Measurements from ENCODE around the gene SARDH. TPM values are rescaled to one million over a fixed set of nuclear protein-coding genes. Genes with fewer than 3 reads are reported as not detected.
A peak's percentile ranks its signal among the peaks of the same experiment; 100 is the strongest.

The SARDH gene
- total RNA-seq, 2 experiments from 2014 or later, result 5.5 to 5.6 TPM

DNA sequence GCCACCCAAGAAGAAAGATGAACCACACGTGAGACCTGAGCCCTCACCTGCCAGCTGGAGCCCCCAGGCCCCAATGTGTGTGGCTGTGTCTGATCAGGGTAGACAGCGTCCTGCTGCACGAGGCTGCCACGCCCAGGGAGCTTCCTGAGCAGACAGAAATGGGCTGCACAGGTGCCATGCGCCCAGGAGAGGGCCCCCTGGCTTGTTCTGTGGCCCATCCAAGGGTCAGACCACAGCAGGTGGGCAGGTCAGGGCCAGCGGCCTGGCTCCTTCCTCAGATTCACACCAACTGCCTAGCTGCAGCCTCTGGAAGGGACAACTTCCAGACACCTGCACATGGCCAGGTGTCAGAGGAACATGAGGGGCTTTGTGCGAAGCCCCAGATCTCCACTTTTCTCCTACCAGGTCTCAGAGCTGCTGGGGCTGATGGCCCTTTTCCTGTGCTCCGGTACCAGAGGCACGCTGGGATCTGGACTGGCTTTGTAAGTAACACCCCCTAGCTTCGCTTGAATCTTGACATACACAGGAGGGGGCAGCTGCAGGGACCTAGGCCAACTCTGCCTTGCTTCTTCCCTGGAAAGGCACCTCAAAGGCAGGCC lies 10.8 kb downstream of the SARDH start:
- DNase-seq (no peak), ATAC-seq (peak; percentile 35)
- H3K27me3 Mint-ChIP-seq, result no peaks in the 10 kb centered on the region
- no peaks in the 10 kb centered on the region for H3K9me3 Mint-ChIP-seq
- intact Hi-C loops (cut with micrococcal nuclease), result loop anchor here (10.0 kb wide), 3 partner anchors 73 to 193 kb away; partner anchors contain the start of genes ADAMTSL2 and FAM163B
- H3K36me3 Mint-ChIP-seq (ENCODE audit: low read depth), result no peaks in the 10 kb centered on the region
- H3K4me3 Mint-ChIP-seq, result no peak overlapping the region
- ChIA-PET CTCF (interaction anchor here (0.9 to 3.5 kb wide), 13 partner anchors 11 to 267 kb away, joined by 3 to 18 read pairs (median 5); partner anchors contain the start of gene SARDH), POLR2A (interaction anchor here (0.7 kb wide), 1 partner anchor 32 kb away, joined by 3 read pairs; no protein-coding TSS in a partner anchor)
- TF ChIP-seq, protein P1, sequence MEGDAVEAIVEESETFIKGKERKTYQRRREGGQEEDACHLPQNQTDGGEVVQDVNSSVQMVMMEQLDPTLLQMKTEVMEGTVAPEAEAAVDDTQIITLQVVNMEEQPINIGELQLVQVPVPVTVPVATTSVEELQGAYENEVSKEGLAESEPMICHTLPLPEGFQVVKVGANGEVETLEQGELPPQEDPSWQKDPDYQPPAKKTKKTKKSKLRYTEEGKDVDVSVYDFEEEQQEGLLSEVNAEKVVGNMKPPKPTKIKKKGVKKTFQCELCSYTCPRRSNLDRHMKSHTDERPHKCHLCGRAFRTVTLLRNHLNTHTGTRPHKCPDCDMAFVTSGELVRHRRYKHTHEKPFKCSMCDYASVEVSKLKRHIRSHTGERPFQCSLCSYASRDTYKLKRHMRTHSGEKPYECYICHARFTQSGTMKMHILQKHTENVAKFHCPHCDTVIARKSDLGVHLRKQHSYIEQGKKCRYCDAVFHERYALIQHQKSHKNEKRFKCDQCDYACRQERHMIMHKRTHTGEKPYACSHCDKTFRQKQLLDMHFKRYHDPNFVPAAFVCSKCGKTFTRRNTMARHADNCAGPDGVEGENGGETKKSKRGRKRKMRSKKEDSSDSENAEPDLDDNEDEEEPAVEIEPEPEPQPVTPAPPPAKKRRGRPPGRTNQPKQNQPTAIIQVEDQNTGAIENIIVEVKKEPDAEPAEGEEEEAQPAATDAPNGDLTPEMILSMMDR (IDR thresholded peaks at IDR 0.05), result no peak
- no peak overlapping the region for H3K27ac Mint-ChIP-seq
- peaks cover 8% of the 10 kb centered on the region for H3K4me1 Mint-ChIP-seq (ENCODE audit: low read depth)

DNA sequence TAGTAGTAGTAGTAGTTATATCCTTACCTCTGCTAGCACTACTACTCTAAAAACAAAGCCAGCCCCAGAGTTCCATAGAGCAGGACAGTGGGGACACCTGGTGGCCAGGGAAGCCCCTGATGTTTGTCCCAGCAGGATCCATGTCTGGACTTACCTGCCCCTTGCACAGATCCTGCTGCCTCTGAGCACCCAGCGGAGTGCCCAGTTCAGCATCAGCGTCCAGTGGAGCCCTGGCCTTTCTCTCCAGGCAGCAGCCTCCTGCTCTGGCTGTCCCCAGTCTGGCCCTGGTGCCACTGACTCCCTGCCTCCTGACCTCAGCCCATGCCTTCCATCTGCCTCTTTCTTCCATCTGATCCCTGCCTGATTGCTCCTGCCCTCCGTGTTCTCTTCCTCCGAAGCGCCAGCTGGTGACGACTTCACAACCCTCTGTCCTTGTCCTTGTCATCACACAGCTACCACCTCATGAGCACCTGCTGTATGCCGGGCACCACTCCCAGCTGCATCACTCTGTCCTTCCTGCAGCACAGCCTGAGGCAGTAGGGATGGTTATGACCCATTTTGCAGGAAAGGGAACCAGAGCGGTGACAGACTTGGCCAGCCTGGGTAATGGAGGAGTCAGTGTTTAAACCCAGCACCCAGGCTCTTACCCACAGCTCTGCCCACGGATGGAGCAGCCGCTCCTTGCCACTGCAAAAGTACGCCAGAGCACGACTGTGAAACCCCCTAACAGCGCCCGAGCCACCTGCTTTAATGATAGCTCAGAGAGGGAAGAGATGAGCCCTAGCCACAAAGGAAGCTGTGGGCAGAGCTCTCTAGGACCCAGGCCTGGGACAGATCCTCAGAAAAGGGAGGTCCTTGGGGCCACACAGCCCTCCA lies 11.5 kb downstream of the SARDH start:
- Mint-ChIP-seq H3K9me3 (no peaks in the 10 kb centered on the region), H3K27ac (no peak overlapping the region), H3K4me3 (no peak overlapping the region), H3K4me1 (ENCODE audit: low read depth) (peaks cover 8% of the 10 kb centered on the region), H3K36me3 (ENCODE audit: low read depth) (no peaks in the 10 kb centered on the region), H3K27me3 (no peaks in the 10 kb centered on the region)
- POLR2A ChIA-PET, result interaction anchor here (0.7 kb wide), 1 partner anchor 31 kb away, joined by 3 read pairs; no protein-coding TSS in a partner anchor
- peak; percentile 80 for DNase-seq
- intact Hi-C loops (cut with micrococcal nuclease), result loop anchor here (10.0 kb wide), 3 partner anchors 72 to 192 kb away; partner anchors contain the start of genes ADAMTSL2 and FAM163B
- TF ChIP-seq, protein P1 (IDR thresholded peaks at IDR 0.05), result peak; percentile 68
- peak; percentile 75 for ATAC-seq
- CTCF ChIA-PET, result interaction anchor here (0.9 to 3.5 kb wide), 14 partner anchors 11 to 268 kb away, joined by 3 to 18 read pairs (median 4); partner anchors contain the start of genes FAM163B and SARDH

DNA sequence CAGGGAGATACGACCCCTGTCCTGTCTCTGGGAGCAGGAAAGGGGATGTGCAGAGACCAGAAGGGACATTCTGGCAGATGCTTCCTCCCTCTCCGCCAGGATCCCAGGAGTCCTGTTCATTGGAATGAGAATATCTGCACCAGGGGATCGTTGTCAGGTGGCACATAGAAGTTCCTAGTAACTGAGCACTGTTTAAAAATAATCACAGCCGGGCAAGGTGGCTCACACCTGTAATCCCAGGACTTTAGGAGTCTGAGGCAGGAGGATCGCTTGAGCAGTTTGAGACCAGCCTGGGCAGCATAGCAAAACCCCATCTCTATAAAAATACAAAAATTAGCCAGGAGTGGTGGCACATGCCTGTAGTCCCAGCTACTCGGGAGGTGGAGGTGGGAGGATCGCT lies 12.3 kb downstream of the SARDH start:
- ChIA-PET POLR2A (no interaction called here), CTCF (interaction anchor here (0.6 to 3.5 kb wide), 7 partner anchors 12 to 395 kb away, joined by 3 to 18 read pairs (median 8); partner anchors contain the start of genes FAM163B and SARDH)
- ATAC-seq, result no peak
- Mint-ChIP-seq H3K9me3 (no peaks in the 10 kb centered on the region), H3K4me1 (ENCODE audit: low read depth) (peaks cover 8% of the 10 kb centered on the region), H3K4me3 (no peak overlapping the region), H3K36me3 (ENCODE audit: low read depth) (no peaks in the 10 kb centered on the region), H3K27ac (no peak overlapping the region), H3K27me3 (no peaks in the 10 kb centered on the region)
- TF ChIP-seq, protein P1 (IDR thresholded peaks at IDR 0.05), result no peak
- no peak for DNase-seq
- intact Hi-C loops (cut with micrococcal nuclease), result loop anchor here (10.0 kb wide), 3 partner anchors 71 to 191 kb away; partner anchors contain the start of genes ADAMTSL2 and FAM163B

DNA sequence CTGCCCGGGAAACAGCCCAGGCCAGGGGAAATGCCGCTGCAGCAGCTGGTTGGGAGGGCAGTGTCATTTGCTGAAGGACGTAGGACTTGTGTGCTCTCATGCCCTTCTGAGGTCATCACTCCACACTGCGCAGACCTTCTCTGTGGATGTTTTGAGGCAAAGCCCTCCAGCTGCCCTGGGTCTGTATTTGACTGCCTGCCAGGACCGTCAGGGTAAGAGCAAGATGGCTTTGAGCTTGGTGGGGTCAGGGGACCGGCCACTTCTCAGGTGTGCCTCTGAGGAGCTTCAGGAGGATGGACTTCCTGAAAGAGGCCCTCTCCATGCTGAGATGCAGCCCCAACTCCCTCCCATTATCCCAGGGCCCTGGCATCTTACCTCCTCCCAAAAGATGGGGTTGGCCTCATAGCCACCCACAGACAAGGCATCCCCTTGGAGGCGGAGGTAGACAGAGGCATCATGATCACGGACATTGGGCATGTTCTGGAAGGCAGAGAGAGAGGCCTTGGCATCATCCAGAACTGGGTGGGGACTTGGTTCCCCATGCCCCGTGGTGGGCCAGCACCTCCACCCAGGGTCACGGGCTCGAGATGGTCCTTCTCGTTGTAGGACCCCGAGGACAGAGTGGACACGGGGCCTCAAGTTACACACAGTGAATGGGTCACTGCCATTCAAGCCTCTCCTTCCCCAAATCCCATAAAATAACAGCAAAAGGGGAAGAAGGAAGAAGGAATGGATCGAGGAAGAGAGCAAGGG lies 19.4 kb downstream of the SARDH start:
- H3K27ac Mint-ChIP-seq, result no peak overlapping the region
- TF ChIP-seq, protein P1 (IDR thresholded peaks at IDR 0.05), result no peak
- CTCF ChIA-PET, result no interaction called here
- no peaks in the 10 kb centered on the region for H3K27me3 Mint-ChIP-seq
- intact Hi-C loops (cut with micrococcal nuclease), result no loop called here
- no peaks in the 10 kb centered on the region for H3K9me3 Mint-ChIP-seq
- peaks cover 2% of the 10 kb centered on the region for H3K4me1 Mint-ChIP-seq (ENCODE audit: low read depth)
- H3K36me3 Mint-ChIP-seq (ENCODE audit: low read depth), result no peaks in the 10 kb centered on the region
- ATAC-seq (no peak), DNase-seq (no peak)
- H3K4me3 Mint-ChIP-seq, result no peak overlapping the region
- POLR2A ChIA-PET, result no interaction called here

Data from activated CD8-positive, alpha-beta T cell treated with anti-CD3 and anti-CD28 coated beads for 36 hours (primary cell).